Endothelial cell of umbilical vein (primary cell): Measurements from ENCODE around the gene PTGFRN.

Experiments used
- CTCF ChIP-seq, 2 donors: IDR thresholded peaks; 1 replicate in 1 of 2; 2 replicates in 1 of 2; pipeline ENCODE4 v1.5.1; 2011; ENCODE audit warnings: low read length in 2 of 2, mild to moderate bottlenecking in 2 of 2, moderate library complexity in 2 of 2, control low read depth in 1 of 2, inconsistent platforms in 1 of 2, low read depth in 1 of 2; ENCODE audit not compliant: insufficient read depth in 1 of 2; ENCODE audit errors: extremely low read depth in 1 of 2
- EZH2 ChIP-seq: IDR thresholded peaks from 2 replicates; pipeline ENCODE4 v1.6.1; 2012; ENCODE audit warnings: borderline replicate concordance, low read depth, mild to moderate bottlenecking, moderate library complexity, low read length, inconsistent platforms; ENCODE audit not compliant: severe bottlenecking
- GATA2 ChIP-seq: IDR thresholded peaks from 2 replicates; pipeline ENCODE4 v1.7.0; 2011; ENCODE audit warnings: low read depth, mild to moderate bottlenecking, moderate library complexity, mixed read lengths, low read length; ENCODE audit not compliant: insufficient read length, insufficient read depth
- MYC ChIP-seq: IDR thresholded peaks from one replicate; pipeline ENCODE4 v1.6.1; 2011; ENCODE audit warnings: mild to moderate bottlenecking, low read depth, low read length
- POLR2A ChIP-seq: IDR thresholded peaks from 2 replicates; pipeline ENCODE4 v1.6.1; 2012; ENCODE audit warnings: low read depth, mild to moderate bottlenecking, control low read depth, low read length
- POLR2AphosphoS5 ChIP-seq: IDR thresholded peaks from 2 replicates; pipeline ENCODE4 v1.6.1; 2012; ENCODE audit warnings: low read depth, mild to moderate bottlenecking, control low read depth, low read length, moderate library complexity; ENCODE audit not compliant: insufficient read depth
- TF ChIP-seq, protein P1 (sequence below): IDR thresholded peaks from 2 replicates; pipeline ENCODE4 v1.6.1; 2011; ENCODE audit not compliant: insufficient read depth, insufficient read length

- TF ChIP-seq, protein P1, sequence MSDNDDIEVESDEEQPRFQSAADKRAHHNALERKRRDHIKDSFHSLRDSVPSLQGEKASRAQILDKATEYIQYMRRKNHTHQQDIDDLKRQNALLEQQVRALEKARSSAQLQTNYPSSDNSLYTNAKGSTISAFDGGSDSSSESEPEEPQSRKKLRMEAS, result no peak
- TF ChIP-seq POLR2A, result no peak
- TF ChIP-seq CTCF (IDR thresholded peaks at IDR 0.05; ENCODE audit: extremely low read depth in 1 of 2, insufficient read depth in 1 of 2, low read depth in 1 of 2, low read length in 2 of 2), result no peak
- TF ChIP-seq POLR2AphosphoS5, result no peak
- no peak for TF ChIP-seq EZH2
- TF ChIP-seq GATA2, result no peak
- no peak for TF ChIP-seq MYC
Measured at GRCh38 chr1:116991918-116992317, 82.2 kb downstream of the PTGFRN start.
